ENCODE measurements around the gene CHD5. TPM values are rescaled to one million over a fixed set of nuclear protein-coding genes. Genes with fewer than 3 reads are reported as not detected.

Gene CHD5
- total RNA-seq, 1 donor from 2014 or later, result 4.5 TPM

DNA sequence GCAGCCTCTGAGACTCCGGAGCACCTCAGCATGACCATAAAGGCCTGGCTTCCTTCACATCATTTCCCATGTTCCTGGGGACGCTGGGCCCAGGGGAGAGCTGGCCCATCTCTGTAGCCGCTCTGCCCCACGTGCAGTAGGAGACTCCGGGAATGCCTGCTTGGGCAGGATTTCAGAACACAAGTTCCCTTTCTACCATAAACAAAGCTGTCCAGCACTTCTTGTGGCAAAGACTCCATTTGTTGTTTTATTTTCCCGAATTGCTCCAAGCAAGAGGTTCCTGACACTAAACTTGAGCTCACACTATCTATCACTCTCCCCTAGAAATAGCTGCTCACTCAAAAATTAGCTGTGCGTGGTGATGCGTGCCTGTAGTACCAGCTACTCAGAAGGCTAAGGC is 21.9 kb downstream of the CHD5 start:
- intact Hi-C loops (cut with micrococcal nuclease), result no loop called here

DNA sequence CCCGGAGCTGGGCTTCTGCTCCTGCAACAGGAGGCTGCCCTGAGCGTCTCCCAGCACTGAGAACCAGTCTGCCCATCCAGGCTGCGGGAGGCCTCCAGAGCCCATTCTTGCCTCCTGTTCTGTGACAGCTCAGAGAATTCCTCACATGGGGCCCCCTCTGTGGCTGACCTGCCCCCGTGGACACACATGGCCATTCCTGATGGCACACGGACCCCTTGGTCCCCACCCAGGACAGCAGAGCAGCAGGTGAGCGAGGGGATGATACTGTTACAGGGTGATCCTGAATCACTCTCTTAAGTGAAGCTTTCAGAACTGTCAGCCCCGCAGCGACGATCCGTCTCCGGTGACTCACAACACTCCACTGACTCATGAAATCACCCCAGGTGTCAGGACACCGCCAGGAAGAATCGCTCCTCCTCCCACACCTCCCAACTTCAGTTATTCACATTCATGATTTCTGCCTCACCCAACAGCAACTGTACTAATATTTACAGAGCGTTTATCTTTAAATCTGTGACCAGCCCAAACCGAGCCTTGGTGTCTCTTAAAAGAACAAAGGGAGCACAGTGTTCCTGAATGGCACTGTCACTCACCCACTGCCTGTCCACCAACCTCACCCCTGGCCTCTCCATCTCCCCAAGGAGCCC is 22.5 kb downstream of the CHD5 start:
- intact Hi-C loops (cut with micrococcal nuclease), result no loop called here

DNA sequence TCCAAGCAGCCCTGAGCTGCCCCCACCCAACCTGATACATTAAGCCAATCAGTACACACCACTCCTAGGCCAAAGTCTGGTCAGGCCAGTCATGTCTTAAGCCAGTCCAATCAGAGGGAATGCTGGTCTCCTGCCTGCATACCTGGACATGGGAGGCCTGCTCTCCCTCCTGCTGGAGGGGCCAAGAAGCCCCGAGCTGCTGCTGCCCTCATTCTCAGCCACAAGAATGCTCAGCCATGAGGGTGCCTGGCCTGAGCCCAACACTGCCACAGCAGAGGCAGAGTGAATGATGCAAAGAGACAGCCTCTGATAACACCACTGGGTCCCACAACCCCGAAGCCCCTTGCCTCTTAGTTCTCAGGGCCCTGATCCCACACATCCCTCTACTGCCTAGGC is 23.0 kb downstream of the CHD5 start:
- intact Hi-C loops (cut with micrococcal nuclease), result no loop called here

DNA sequence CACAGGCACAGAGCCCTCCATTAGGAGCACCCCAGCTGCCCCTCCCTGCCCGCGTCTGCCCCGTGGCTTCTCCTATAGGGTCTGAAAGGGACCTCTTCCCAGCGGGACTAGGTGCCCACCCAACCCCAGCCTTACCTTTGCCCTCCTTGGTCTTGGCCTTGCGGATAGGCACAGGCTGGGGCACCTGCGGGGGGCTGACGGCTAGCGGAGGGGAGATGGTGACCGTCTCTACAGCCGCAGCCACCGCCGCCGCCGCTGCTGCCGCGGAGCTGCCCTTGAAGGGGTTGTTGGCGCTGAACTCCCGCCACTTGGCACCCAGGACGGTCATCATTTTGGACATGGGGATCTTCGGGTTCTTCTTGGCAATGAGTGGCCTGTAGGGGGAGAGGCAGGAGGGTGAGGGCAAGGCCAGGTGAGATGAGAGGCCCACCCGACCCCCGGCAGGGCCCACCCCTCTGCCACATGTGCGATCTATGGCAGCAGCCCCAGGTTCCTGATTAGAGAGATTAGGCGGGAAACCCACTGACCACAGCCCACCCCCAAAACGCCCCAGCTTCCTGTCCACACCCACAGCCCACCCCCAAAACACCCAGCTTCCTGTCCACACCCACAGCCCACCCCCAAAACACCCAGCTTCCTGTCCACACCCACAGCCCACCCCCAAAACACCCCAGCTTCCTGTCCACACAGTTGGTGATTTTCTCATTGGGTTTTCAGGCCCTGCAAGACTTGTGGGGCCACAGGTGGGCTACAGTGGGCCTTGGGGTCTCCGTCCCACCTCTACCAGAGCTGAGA is 25.4 kb downstream of the CHD5 start:
- intact Hi-C loops (cut with micrococcal nuclease), result no loop called here

DNA sequence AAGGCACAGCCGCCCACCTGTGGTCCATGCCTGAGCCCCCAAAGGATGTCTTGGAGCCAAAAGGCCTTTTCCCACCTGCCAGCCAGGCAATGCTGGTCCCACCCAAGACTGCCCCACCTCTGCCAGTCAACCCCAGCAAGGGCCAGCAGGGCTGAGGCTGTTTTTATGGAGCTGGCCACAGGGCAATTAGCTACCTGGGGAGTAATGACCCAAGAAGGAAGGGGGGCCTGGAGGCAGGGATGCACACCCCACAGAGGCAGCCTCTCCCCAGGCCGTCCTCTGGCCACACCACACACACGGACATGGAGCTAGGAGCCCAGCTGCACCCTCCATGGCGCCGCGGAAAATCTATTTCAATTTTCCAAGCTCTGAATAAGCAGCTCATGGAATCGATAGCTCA is 27.2 kb downstream of the CHD5 start:
- intact Hi-C loops (cut with micrococcal nuclease), result no loop called here

DNA sequence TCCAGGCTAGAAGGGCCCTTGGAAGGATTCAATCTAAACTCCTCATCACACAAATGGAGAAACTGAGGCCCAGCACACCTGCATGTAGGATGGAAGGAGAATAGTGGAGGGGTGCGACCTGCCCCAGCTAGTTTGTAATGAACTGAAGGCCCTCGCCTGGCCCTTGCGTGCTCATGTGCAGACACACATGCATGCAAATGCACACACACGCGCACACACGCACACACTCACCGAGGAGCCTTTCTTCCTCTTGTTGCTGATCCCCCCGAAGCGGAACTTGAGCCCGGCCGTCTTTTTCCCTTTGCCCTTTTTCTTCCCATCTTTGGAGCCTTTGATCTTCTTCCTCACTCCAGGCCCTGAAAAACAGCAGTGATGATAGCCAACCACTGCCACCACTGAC is 27.9 kb downstream of the CHD5 start:
- intact Hi-C loops (cut with micrococcal nuclease), result no loop called here

DNA sequence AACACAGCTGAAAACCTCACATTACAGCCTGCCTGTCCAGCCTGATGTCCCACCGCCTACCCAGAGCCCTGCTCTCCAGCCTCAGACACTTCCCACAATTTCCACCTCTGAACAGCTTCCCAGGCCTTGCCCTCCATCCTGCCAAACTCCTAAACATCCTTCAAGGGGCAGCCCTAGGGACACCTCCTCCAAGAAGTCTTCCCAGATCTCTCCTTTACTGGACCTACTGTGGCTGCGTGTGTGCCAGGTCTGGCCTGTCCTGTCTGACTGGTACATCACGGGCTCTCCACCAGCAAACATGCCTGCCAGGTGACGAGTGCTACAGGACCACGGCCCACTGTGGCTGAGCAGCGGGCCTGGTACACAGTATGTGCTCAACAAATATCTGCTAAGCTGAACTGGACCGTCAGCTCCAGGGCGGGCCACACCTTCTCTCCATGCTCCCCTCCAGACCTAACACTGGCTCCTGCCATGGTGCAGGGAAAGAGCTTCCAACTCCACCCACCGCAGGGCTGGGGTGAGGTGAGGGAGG is 28.8 kb downstream of the CHD5 start:
- intact Hi-C loops (cut with micrococcal nuclease), result no loop called here

DNA sequence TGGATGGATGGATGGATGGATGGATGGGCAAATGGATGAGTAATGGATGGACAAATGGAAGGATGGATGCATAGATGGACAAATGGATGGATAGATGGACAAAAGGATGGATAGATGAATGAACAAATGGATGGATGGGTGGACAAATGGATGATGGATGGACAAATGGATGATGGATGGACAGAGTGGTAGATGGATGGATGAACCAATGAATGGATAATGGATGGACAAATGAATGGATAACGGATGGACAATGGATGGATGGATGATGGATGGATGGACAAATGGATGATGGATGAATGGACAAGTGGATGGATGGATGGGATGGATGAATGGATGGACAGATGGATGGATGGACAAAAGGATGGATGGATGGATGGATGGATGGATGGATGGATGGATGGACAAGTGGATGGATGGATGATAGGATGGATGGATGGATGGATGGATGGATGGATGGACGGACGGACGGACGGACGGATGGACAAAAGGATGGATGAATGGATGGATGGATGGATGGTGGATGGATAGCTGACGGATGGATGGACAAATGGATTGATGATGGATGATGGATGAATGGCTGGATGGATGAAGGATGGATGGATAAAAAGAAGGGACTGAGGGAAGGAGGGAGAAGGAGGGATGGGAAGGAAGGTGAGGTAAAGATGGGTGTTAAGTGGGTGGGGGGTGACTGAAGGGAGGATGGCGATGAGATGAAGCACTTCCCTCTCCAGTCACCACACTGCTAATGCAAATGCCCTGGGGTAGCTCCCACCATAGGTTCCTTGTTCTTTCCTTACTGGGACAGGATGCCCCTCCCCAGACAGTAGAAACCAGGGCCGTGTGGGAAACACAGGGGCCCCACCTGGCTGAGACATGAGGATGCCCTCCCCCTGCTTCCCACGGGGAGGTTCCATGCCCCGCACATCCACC is 29.8 kb downstream of the CHD5 start:
- intact Hi-C loops (cut with micrococcal nuclease), result no loop called here

DNA sequence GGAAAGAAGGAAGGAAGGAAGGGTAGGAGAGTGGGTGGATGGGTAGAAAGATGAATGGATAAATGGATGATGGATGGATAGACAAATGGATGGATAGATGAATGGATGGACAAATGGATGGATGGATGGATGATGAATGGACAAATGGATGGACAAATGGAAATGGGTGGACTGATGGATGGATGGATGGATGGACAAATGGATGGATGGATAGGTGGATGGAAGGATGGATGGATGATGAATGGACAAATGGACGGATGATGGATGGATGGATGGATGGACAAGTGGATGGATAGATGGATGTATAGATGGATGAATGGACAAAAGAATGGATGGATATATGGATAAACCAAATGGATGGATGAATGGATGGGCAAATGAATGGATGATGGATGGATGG is 30.5 kb downstream of the CHD5 start:
- intact Hi-C loops (cut with micrococcal nuclease), result loop anchor here (2.0 kb wide), 1 partner anchor 23 kb away; no protein-coding TSS in a partner anchor

DNA sequence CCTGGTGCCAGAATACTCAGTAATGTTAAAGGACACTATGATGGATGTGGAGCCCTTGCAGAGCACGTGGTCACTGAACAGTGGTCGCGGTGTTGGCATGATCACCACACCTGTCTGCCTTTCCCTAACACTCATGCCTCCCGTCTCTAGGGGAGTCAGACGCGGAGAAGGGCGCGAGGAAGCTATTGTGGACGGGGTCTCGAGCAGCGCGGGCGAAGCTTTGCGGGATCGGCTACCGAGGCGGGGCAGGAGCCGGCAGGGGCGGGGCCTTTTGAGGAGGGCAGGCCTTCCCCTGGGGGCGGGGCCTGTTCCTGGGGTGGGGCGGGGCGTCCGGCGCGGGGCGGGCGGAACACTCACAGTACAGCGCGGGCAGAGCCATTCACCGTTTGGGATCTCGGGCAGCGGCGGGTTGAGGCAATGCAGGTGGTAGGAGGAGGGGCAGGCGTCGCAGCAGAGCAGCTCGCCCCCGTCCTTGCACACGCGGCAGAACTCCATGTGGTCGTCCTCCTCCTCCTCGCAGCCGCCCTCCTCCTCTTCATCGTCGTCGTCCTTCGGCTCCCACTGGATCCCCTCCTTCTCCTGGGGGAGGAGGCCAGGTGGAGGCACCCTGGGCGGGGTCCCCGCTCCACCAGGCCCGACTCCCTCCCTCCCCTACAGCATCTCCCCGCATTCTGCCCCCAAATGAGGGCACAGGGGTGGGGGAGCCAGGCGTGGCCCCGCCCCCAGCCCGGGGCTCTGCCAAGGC is 31.5 kb downstream of the CHD5 start:
- intact Hi-C loops (cut with micrococcal nuclease), result loop anchor here (2.0 kb wide), 1 partner anchor 22 kb away; no protein-coding TSS in a partner anchor

DNA sequence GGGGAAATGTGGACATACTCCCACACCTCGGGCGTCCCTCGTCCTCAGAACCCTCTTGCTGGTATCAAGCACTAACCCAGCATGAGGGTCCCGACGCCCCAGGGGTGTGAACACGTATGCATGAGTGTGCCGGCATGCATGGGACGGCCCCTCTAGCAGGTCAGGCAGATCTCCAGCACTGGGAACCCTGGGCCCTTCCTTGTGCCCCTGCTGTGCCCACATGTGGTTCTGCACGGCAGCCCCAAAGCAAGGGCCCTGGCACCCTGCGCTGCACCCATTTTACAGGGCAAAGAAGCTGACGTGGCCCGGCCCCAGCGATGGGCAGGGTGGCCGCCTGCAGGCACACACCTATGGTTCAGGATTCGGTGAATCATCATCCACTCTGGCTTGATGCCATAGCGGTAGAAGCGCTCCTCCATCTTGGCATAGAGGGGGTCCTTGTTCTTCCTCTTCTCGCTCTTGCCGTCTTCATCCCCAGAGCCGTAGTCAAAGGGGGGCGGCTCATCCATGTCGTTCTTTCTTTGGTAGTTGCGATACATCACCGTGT is 34.2 kb downstream of the CHD5 start:
- intact Hi-C loops (cut with micrococcal nuclease), result no loop called here

DNA sequence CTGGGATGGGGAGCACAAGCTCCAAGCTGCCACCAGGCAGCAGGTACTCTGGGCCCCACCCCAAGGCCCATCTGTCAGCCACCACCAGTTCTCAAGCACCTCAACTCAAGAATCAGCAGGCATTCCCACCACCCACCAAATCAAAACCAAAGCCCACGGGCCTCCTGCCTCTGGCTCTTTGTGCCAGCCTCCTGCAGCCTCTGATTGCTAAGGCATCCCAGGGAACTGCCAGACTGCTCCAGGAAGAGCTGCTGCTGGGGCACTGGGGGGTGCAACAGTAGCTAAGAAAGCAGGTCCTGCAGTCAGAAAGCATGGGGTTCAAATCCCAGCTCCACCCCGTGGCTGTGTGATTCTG is 34.7 kb downstream of the CHD5 start:
- intact Hi-C loops (cut with micrococcal nuclease), result no loop called here

DNA sequence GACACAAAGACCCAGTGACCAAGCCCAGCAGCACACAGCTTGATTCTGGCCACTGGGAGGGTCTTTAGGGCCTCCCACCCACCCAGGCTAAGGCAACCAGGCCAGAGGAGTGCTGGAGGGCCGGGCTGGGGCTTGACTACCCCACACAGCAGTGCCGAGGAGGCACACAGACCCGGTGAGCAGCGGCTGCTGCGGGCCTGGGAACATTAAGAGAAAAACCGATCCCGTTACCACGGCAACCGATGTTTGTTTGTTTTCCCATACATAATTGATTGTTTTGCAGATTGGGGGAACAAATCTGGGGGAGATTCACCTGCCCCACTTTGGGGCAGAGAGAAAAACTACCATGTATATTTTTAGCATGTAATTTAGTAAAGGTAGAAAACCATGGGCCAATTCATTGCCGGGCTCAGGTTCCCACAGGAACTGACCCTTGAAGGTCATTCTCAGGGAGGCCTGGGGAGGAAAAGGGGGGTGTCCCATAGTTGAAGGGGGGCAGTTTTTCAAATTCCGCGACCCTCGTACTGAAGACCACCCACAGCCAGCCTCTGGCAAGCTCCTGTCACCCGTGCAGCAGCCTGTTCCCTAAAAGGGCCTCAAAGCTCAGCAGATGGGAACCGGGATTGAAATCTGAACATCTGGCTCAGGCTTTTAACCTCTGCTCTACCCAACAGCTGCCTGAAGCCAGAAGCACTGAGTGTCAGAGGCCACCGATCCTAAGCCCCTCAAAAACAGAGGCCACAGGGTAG is 35.3 kb downstream of the CHD5 start:
- intact Hi-C loops (cut with micrococcal nuclease), result no loop called here

DNA sequence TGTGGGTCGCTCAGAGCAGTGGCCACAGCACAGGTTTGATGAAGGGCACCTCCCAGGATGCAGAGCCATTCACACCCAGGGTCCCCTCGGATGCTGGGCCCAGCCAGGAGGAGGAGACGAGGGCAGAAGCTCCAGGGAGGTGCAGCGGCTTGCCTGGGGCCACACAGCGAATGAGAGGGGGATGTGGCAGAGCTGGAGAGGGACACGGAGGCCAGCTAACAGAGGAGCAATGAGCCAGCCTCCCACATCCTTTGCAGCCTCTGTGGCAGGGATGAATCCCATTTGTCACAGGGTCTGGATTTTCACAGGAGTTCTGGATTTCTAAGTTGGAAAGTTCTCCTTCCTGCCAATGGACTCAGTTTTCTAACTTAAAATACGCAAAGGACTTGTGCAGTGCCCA is 35.9 kb downstream of the CHD5 start:
- intact Hi-C loops (cut with micrococcal nuclease), result no loop called here

DNA sequence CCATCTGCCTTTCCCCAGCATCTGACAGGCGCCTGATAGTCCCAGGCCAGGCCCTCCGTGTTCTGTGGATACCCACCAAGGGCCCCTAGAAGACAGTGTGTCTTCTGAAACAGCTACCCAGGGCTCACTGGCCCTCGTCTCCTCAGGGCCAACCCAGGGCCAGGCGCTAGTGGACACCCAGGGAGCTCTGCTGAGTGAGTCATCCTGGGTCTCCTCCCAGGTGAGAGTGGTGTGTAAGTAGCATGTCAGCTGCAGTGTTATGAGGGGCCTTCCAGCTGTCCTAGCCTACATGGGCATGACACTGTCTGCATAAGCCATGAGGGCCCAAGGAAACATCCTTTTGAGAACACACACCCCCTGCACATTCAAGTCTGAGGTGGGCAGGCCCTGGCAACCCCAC is 36.7 kb downstream of the CHD5 start:
- intact Hi-C loops (cut with micrococcal nuclease), result no loop called here

DNA sequence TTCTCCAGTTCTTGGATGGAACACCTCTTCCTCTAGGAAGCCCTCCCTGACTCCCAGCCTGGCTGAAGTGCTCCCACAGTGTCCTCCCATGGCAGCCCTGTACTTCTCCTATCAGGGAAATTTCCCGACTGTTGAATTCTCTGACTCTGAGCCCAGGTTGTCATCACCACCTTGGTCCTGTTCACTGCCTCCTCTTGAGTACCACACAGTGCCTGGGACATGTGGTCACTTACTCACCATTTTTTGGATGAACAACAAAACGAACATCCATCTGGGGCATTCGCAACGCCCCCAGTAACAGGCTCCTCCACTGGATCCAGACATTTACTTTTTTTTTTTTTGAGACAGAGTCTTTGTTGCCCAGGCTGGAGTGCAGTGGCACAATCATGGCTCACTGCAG is 37.4 kb downstream of the CHD5 start:
- intact Hi-C loops (cut with micrococcal nuclease), result no loop called here

DNA sequence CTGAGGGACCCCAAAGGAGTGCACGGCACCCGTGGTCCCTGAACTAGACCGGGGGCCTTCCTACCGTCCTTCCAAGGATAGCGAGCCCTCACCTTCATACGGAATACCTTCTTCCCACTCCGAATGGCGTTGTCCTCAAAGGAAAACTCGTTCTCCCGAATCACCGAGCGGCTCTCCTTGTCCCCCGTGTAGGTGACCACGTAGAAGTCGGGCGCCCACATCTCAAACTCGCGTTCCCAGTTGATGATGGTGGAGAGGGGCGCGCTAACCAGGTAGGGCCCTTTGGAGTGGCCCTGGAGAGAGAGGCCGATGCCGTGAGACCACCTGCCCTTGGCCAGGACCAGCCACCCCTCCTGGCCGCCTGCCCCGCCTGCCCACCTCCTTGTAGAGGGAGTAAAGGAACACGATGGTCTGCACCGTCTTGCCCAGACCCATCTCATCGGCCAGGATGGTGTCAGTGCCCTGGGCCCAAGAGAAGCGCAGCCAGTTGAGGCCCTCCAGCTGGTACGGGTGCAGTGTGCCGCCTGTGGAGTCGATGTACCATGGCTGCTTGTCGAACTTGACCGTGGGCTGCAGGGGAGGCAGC is 38.0 kb downstream of the CHD5 start:
- intact Hi-C loops (cut with micrococcal nuclease), result no loop called here

DNA sequence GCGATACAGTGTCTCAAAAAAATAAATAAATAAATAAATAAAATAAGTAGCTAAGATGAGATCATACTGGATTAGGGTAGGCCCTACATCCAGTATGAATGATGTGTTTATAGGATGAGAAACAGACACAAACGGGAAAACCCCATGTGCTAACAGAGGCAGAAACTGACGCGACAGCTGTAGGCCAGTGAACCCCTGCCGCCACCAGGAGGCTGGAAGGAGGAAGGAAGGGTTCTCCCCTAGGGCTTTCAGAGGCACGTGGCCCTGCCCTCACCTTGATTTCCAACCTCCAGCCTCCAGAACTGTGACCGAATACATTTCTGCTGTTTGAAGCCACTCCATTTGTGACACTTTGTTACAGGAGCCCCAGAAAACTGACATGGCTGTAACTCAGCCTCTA is 38.5 kb downstream of the CHD5 start:
- intact Hi-C loops (cut with micrococcal nuclease), result no loop called here

DNA sequence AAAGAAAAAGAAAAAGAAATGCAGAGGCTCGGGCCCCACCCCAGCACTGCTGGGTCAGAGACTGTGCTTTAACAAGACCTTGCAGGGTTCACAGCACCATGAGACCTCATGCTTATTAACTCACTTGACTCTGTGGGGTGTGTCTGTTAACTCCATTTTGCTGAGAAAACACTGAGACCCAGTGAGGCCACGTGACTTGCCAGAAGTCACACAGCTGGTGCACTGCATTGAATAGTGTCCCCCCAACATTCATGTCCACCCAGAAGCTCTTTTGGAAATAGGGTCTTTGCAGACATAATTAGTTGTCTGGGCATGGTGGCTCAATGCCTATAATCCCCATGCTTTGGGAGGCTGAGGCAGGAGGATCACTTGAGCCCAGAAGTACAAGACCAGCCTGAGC is 39.7 kb downstream of the CHD5 start:
- intact Hi-C loops (cut with micrococcal nuclease), result no loop called here

DNA sequence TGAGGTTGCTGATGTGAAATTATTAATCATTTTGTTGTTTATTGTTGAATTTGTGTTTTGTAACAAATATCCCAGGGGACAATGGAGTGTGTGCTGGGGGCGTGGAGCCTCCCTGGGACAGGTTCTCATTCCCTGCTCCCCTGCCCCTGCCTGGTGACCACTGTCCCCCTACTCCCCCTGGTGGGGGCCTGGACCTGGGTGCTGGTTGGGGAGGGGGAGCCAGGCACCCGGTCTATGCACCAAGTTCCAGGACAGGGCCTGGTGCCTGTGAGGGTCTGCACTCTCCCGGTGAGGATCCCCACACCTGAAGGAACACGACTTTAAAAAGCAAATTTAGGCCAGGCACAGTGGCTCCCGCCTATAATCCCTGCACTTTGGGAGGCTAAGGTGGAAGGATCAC is 42.4 kb downstream of the CHD5 start:
- intact Hi-C loops (cut with micrococcal nuclease), result no loop called here
